Fibroblast of pulmonary artery (primary cell): Measurements from ENCODE around the gene APOC4.

Experiments used
- DNase-seq: peaks from one replicate; pipeline ENCODE4 v3.0.0-alpha.2; 2010; ENCODE audit warnings: low read depth
- H3K4me3 ChIP-seq: replicated peaks from 2 replicates; pipeline ENCODE4 v1.5.1; 2011; ENCODE audit warnings: low read depth, mild to moderate bottlenecking, control low read depth, low read length, moderate library complexity
- TF ChIP-seq, protein P1 (sequence below): IDR thresholded peaks from 2 replicates; pipeline ENCODE4 v1.5.1; 2011; ENCODE audit warnings: mild to moderate bottlenecking, control low read depth, low read length, inconsistent platforms; ENCODE audit errors: missing control alignments

The APOC4 gene, protein sequence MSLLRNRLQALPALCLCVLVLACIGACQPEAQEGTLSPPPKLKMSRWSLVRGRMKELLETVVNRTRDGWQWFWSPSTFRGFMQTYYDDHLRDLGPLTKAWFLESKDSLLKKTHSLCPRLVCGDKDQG

DNA sequence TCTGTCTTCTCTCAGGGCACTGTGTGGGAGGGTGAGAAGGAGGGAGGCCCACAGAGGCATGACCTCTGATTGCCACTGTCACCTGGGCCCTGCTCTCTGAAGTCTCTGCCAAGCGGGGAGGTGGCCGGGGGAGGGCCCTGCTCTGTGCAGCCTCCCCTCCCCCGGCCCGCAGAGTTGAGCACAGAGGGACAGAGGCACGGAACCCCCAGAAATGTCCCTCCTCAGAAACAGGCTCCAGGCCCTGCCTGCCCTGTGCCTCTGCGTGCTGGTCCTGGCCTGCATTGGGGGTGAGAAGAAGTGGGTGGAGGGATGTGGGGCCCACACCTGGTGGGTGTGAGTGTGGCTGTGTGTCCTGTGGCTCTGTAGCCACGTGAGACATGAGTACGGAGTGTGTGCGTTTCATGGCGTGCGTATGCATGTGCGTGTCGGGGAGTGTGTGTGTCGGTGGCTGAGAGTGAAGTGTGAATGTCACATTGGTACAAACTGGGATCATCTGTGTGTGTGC lies at the start of gene APOC4:
Gene APOC4, plus strand, starts transcription at position 171 of the 505 bp plus-strand sequence. Its CDS starts 41 bp downstream, at position 212.
- H3K4me3 ChIP-seq = no peak within 1 kb of the TSS
- DNase-seq = no peak
- TF ChIP-seq, protein P1, sequence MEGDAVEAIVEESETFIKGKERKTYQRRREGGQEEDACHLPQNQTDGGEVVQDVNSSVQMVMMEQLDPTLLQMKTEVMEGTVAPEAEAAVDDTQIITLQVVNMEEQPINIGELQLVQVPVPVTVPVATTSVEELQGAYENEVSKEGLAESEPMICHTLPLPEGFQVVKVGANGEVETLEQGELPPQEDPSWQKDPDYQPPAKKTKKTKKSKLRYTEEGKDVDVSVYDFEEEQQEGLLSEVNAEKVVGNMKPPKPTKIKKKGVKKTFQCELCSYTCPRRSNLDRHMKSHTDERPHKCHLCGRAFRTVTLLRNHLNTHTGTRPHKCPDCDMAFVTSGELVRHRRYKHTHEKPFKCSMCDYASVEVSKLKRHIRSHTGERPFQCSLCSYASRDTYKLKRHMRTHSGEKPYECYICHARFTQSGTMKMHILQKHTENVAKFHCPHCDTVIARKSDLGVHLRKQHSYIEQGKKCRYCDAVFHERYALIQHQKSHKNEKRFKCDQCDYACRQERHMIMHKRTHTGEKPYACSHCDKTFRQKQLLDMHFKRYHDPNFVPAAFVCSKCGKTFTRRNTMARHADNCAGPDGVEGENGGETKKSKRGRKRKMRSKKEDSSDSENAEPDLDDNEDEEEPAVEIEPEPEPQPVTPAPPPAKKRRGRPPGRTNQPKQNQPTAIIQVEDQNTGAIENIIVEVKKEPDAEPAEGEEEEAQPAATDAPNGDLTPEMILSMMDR = no peak

DNA sequence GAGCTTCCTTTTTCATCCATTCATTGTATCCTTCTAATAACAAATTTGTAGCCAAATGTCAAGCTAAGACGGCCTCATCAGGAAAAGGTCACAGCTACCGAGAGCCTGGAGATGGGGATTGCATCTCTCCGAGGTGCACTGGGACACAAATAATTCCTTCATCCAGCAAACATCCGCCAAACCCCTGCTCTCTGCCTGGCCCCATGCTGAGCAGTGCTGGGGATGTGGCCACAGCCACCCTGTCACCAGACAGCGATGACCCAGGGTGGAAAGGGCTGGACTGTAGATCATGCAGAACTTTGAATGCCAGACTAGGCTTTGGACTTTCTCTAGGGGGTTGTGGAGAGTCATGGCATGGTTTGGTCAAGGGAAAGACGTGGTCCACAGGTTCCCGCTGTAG lies 49.1 kb upstream of the APOC4 start:
- H3K4me3 ChIP-seq = no peak overlapping the region
- DNase-seq = no peak
- TF ChIP-seq, protein P1 = no peak

DNA sequence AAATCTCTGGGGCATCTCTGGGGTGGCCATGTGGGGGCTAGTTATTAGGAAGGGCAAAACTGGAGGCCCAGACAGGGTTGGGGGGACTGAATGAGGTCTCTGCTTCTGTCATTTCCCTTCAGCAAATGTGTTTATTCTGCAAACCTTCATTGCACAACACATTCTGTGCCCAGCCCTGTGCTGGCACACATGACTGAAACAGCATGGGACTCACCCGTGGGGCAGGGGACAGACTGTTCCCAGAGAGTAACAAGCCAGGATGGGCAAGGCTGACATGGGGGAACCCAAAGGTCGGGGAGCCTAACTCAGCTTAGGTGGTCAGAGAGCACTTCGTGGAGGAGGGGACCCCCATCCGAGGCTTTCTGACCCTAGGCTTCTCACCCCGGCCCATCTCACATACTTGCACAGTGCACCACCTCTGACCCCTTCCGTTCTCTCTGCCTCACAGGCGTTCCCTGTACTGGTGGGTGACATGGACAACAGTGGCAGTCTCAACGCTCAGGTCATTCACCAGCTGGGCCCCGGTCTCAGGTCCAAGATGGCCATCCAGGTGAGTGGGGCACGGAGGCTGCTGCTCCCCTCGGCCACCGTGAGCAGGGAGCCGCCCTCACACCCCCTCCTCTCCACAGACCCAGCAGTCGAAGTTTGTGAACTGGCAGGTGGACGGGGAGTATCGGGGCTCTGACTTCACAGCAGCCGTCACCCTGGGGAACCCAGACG lies 48.5 kb upstream of the APOC4 start:
- no peak for DNase-seq
- TF ChIP-seq, protein P1 = no peak
- no peak overlapping the region for H3K4me3 ChIP-seq

DNA sequence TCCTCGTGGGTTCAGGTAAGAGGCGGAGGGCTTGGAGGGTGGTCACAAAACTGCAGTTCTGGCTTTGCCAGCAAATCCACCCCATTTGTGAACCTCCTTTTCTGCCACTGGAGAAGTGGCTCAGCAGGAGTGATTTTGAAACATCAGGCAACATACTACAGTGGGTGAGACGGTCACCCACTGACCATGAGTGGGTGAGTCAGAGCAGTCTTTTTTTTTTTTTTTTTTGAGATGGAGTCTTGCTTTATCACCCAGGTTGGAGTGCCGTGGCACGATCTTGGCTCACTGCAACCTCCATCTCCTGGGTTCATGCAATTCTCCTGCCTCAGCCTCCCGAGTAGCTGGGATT lies 48.0 kb upstream of the APOC4 start:
- no peak for DNase-seq
- TF ChIP-seq, protein P1 = no peak
- no peak overlapping the region for H3K4me3 ChIP-seq

DNA sequence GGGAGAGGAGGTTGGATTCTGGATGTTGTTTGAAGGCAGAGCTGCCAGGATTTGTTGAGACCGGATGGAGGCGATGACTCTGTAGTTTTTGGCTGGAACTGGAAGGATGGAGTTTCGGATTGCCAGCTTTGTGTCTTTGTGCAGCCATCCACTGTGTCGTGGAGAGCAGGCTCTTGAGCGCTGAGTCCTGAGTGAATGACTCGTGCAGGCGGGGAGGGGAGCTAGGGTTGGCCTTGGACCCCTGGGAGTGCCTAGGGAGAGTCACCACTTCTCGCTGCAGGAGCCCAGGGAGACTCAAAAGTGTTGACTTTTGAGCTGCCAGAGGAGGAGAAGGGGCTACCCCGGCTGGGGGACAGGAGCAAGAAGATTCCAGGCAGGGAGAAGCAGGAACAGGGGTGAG lies 47.1 kb upstream of the APOC4 start:
- no peak overlapping the region for H3K4me3 ChIP-seq
- TF ChIP-seq, protein P1 = no peak
- DNase-seq = no peak

DNA sequence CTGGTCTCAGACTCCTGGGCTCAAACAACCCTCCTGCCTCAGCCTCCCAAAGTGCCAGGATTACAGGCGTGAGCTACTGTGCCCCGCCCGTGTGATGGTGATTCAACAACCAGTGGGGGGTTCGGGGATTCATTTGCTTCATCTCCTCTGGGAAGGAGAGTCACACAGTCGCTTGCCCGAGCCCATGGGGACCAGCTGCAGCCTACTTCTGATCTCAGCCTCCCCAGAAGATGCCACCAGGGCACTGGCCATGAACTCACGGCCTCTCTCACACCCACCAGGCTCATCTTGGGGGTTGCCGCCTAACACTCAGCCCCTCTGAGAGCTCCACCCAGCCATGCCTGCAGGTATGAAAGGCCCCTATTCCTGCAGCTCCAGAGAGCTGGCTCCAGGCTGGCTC lies 44.2 kb upstream of the APOC4 start:
- TF ChIP-seq, protein P1 = no peak
- DNase-seq = no peak
- no peak overlapping the region for H3K4me3 ChIP-seq
